ENCODE results near the gene VWF. TPM values are rescaled to one million over a fixed set of nuclear protein-coding genes. Genes with fewer than 3 reads are reported as not detected.

The VWF gene
- total and polyA plus RNA-seq, 2 of the 13 experiments (the other 11 are each of a cell fraction or from before 2014, with no cell fraction given), result 0.20 to 0.25 TPM

DNA sequence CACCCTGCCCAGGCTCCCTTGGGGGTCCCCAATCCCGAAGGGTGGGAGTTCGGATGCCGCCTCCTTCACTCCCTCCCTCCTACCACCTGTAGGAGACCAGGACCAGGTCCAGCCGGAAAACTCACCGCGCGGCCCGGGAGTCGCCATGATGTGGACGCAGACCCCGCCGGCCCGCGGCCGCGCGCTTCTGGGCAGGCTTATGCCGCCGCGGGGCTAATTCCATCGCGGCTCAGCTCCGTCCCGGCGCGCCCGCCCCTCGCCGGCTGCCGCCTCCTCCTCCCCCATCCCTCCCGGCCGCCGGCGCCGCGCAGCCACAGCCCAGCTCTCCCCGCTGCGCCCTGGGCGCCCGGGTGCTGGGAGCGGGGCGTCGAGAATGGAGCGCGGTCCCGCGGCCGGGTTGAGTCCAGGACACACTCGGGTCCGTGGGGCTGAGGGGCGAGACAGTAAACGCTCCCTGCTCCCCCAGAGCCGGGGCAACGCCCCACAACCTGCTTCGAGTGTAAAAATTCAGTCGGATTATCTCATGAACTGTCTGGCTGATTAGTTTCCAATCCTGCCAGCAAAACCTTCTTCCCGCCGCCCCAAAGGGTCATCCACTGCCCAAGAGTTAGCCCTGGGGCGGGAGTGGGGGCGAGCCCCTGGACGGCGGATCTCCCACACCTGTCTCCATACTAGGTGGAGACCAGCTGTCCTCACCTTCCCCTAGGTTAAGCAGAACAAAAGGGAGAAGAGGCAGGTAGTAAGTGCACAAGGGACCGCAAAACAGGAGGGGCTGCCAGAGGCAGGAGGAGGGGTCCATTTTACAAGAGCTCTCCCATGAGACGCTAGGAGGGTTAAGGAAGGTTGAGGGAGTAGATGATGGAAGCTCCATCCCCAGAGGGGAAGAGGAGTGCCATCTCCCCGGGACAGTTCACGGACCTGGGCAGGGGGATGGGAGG lies 179.1 kb downstream of the VWF start, which contains the start of gene ANO2:
TSS of gene ANO2 (minus strand) at position 189 of the 938 bp plus-strand sequence. CDS start at position 147, 42 bp downstream.
- in situ Hi-C loops (cut with HindIII; ENCODE audit: extremely low pct_ligation_motif_present, low pct_unique_long_range_greater_than_20kb), result no loop called here
- no peak within 1 kb of the TSS for H2AFZ ChIP-seq (ENCODE audit: low read length)
- peak; percentile 82 for ATAC-seq
- H3K9ac ChIP-seq (ENCODE audit: insufficient read depth, low read depth, low read length), result no peak within 1 kb of the TSS
- no peaks in the 10 kb centered on the region for H3K36me3 ChIP-seq (replicated peaks in 1 of 2; ENCODE audit: control insufficient read depth in 1 of 2, insufficient read depth in 2 of 2, low read length in 2 of 2)
- H3K27ac ChIP-seq (ENCODE audit: extremely low read length, insufficient read depth, low read length), result no peak within 1 kb of the TSS
- no peaks in the 10 kb centered on the region for H3K79me2 ChIP-seq (ENCODE audit: insufficient read depth, low read length)
- no peak for DNase-seq (ENCODE audit: low spot score)
- peak within 1 kb of the TSS in 1 of 3 experiments; percentile 38; a peak in 2 of 6 replicates for H3K4me3 ChIP-seq (replicated peaks in 1 of 3; ENCODE audit: insufficient read depth in 1 of 3, low read depth in 2 of 3, low read length in 3 of 3)
- BruUV-seq (replicated peaks), result no TSS peak
- WGBS (ENCODE audit: low lambda C conversion rate), result 14% methylated on average over 20 of the region's 66 CpGs
- intact Hi-C loops (cut with micrococcal nuclease; ENCODE audit: unreplicated experiment), result no loop called here
- peaks cover 2 to 39% of the 10 kb centered on the region in 2 experiments; a peak in 4 of 5 replicates for H3K27me3 ChIP-seq (ENCODE audit: control insufficient read depth in 1 of 2, insufficient read depth in 2 of 2, low read length in 2 of 2)
- ChIA-PET POLR2A (no interaction called here), CTCF (ENCODE audit: low intra/inter-chr PET ratio, low total read pairs) (no interaction called here)
- no peaks in the 10 kb centered on the region for H3K9me3 ChIP-seq (ENCODE audit: low read length)
- TF ChIP-seq, protein P1, sequence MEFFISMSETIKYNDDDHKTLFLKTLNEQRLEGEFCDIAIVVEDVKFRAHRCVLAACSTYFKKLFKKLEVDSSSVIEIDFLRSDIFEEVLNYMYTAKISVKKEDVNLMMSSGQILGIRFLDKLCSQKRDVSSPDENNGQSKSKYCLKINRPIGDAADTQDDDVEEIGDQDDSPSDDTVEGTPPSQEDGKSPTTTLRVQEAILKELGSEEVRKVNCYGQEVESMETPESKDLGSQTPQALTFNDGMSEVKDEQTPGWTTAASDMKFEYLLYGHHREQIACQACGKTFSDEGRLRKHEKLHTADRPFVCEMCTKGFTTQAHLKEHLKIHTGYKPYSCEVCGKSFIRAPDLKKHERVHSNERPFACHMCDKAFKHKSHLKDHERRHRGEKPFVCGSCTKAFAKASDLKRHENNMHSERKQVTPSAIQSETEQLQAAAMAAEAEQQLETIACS (CRISPR knock-in tag; IDR thresholded peaks at IDR 0.05), result peak; percentile 51; the same call in 1 of the 2 replicates
- TF ChIP-seq TRIM24 (CRISPR knock-in tag; IDR thresholded peaks at IDR 0.05), result no peak
- no peak for TF ChIP-seq ZFYVE20 (CRISPR knock-in tag; IDR thresholded peaks at IDR 0.05; ENCODE audit: borderline replicate concordance, low read depth)
- 0 out of 2 replicates have a peak, but pooled peaks have one; percentile 45 for TF ChIP-seq EZH2 (conservative IDR thresholded peaks at IDR 0.05; ENCODE audit: low read depth, low read length)
- no peak for TF ChIP-seq TMF1 (CRISPR knock-in tag; IDR thresholded peaks at IDR 0.05; ENCODE audit: low read depth)
- no peak for FAIRE-seq
- peak within 1 kb of the TSS; percentile 45; the same call in 1 of the 2 replicates for H3K4me2 ChIP-seq (ENCODE audit: low read depth, low read length)
- H4K20me1 ChIP-seq (ENCODE audit: insufficient read depth, low read length), result no peaks in the 10 kb centered on the region
- no peaks in the 10 kb centered on the region for H3K4me1 ChIP-seq (ENCODE audit: insufficient read depth, low read length)

All from HepG2 (cell line).